ENCODE results near the gene OPN4. TPM values are rescaled to one million over a fixed set of nuclear protein-coding genes. Genes with fewer than 3 reads are reported as not detected.
A peak's percentile ranks its signal among the peaks of the same experiment; 100 is the strongest.

The OPN4 gene
- total RNA-seq, 1 donor from 2014 or later, result not detected

GRCh38 chr10:86685416-86685815 lies 31.1 kb downstream of the OPN4 start:
- H3K27me3 Mint-ChIP-seq (ENCODE audit: low read depth), result no peaks in the 10 kb centered on the region
- TF ChIP-seq CTCF (IDR thresholded peaks at IDR 0.05; ENCODE audit: unreplicated experiment), result no peak
- no peak overlapping the region for H3K4me3 Mint-ChIP-seq
- H3K27ac Mint-ChIP-seq, result no peak overlapping the region
- H3K9me3 Mint-ChIP-seq, result no peaks in the 10 kb centered on the region
- DNase-seq (ENCODE audit: low spot score in 2 of 2, unreplicated experiment in 2 of 2), result no peak
- H3K4me1 Mint-ChIP-seq, result peaks cover 16% of the 10 kb centered on the region
- no peaks in the 10 kb centered on the region for H3K36me3 Mint-ChIP-seq

- H3K27me3 Mint-ChIP-seq (ENCODE audit: low read depth), result no peaks in the 10 kb centered on the region
- H3K9me3 Mint-ChIP-seq, result no peaks in the 10 kb centered on the region
- TF ChIP-seq CTCF (IDR thresholded peaks at IDR 0.05; ENCODE audit: unreplicated experiment), result no peak
Measured at GRCh38 chr10:86685893-86686632, 31.7 kb downstream of the OPN4 start.

GRCh38 chr10:86686972-86687371 lies 32.6 kb downstream of the OPN4 start:
- no peaks in the 10 kb centered on the region for H3K36me3 Mint-ChIP-seq
- no peaks in the 10 kb centered on the region for H3K9me3 Mint-ChIP-seq
- TF ChIP-seq CTCF (IDR thresholded peaks at IDR 0.05; ENCODE audit: unreplicated experiment), result no peak
- peaks cover 16% of the 10 kb centered on the region for H3K4me1 Mint-ChIP-seq
- DNase-seq (ENCODE audit: low spot score in 2 of 2, unreplicated experiment in 2 of 2), result no peak
- H3K27me3 Mint-ChIP-seq (ENCODE audit: low read depth), result no peaks in the 10 kb centered on the region
- no peak overlapping the region for H3K4me3 Mint-ChIP-seq
- no peak overlapping the region for H3K27ac Mint-ChIP-seq

More at GRCh38 chr10:86685893-86686632, 31.7 kb downstream of the OPN4 start:
- H3K4me1 Mint-ChIP-seq, result peaks cover 16% of the 10 kb centered on the region
- H3K36me3 Mint-ChIP-seq, result no peaks in the 10 kb centered on the region
- DNase-seq (ENCODE audit: low spot score in 2 of 2, unreplicated experiment in 2 of 2), result no peak
- no peak overlapping the region for H3K27ac Mint-ChIP-seq
- no peak overlapping the region for H3K4me3 Mint-ChIP-seq

GRCh38 chr10:86687750-86688149 lies 33.4 kb downstream of the OPN4 start:
- H3K4me1 Mint-ChIP-seq, result peaks cover 16% of the 10 kb centered on the region
- H3K36me3 Mint-ChIP-seq, result no peaks in the 10 kb centered on the region
- no peak overlapping the region for H3K27ac Mint-ChIP-seq
- H3K9me3 Mint-ChIP-seq, result no peaks in the 10 kb centered on the region
- H3K4me3 Mint-ChIP-seq, result no peak overlapping the region
- H3K27me3 Mint-ChIP-seq (ENCODE audit: low read depth), result no peaks in the 10 kb centered on the region
- DNase-seq (ENCODE audit: low spot score in 2 of 2, unreplicated experiment in 2 of 2), result no peak
- no peak for TF ChIP-seq CTCF (IDR thresholded peaks at IDR 0.05; ENCODE audit: unreplicated experiment)

- TF ChIP-seq CTCF (IDR thresholded peaks at IDR 0.05; ENCODE audit: unreplicated experiment), result peak; percentile 91
- Mint-ChIP-seq H3K27me3 (ENCODE audit: low read depth) (no peaks in the 10 kb centered on the region), H3K4me1 (peaks cover 16% of the 10 kb centered on the region), H3K9me3 (no peaks in the 10 kb centered on the region), H3K27ac (no peak overlapping the region), H3K36me3 (no peaks in the 10 kb centered on the region), H3K4me3 (no peak overlapping the region)
- DNase-seq (ENCODE audit: low spot score in 2 of 2, unreplicated experiment in 2 of 2), result peak in 1 of 2 experiments; percentile 60
Measured at GRCh38 chr10:86688398-86688921, 34.1 kb downstream of the OPN4 start.
